H54 (cell line): ENCODE results near the gene FGR.

ENCODE experiments used
- DNase-seq: peaks from one replicate; pipeline ENCODE4 v3.0.0; 2011; ENCODE audit warnings: low spot score, mixed read lengths; ENCODE audit not compliant: insufficient read length
- FAIRE-seq: peaks from 3 replicates; lab custom pipeline; 2011; peaks lifted over from hg19 to GRCh38; lab: Jason Lieb, UNC
- POLR2A ChIP-seq: IDR thresholded peaks from 2 replicates; pipeline ENCODE4 v1.6.1; 2011; ENCODE audit warnings: low read depth, mild to moderate bottlenecking, low read length

The FGR gene

DNA sequence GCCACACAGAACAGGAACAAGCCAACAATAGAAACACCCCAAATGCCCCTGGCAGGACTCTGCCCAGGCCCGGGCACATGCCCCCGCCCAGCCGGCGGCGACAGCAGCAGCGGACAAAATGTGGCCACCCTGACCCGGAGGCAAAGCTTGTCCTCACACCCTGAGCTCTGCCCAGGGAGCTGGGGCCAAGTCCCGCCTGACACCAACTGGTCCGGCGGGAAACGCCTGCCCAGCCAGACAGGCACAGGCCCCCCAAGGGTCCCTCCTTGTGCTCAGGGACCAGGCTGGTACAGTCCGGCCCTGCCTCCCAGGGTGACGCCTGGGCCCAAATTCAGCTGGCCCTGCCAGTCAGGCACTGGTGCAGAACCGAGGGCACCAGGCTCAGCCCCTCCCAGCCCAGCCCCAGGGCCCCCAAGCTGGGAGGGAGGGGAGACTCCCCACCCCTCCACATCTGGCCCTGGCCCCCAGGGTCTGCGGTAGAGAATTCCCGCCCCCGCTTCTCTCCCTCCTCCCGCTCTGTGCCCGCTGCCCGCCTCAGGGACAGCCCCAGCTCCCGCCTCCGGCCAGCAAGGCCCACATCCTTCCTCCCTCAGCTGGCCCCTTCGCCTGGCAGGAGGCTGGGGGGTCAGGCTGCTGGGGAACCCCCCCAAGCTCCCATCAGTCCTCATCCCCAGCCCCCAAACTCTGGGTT, 33.1 kb downstream of the FGR start:
- no peak for FAIRE-seq
- TF ChIP-seq POLR2A = no peak
- peak; percentile 45 for DNase-seq

GRCh38 chr1:27601321-27601770, 33.6 kb downstream of the FGR start:
- DNase-seq = no peak
- FAIRE-seq = no peak
- TF ChIP-seq POLR2A = no peak

GRCh38 chr1:27600498-27601175, 34.3 kb downstream of the FGR start:
- no peak for TF ChIP-seq POLR2A
- DNase-seq (no peak), FAIRE-seq (no peak)

DNA sequence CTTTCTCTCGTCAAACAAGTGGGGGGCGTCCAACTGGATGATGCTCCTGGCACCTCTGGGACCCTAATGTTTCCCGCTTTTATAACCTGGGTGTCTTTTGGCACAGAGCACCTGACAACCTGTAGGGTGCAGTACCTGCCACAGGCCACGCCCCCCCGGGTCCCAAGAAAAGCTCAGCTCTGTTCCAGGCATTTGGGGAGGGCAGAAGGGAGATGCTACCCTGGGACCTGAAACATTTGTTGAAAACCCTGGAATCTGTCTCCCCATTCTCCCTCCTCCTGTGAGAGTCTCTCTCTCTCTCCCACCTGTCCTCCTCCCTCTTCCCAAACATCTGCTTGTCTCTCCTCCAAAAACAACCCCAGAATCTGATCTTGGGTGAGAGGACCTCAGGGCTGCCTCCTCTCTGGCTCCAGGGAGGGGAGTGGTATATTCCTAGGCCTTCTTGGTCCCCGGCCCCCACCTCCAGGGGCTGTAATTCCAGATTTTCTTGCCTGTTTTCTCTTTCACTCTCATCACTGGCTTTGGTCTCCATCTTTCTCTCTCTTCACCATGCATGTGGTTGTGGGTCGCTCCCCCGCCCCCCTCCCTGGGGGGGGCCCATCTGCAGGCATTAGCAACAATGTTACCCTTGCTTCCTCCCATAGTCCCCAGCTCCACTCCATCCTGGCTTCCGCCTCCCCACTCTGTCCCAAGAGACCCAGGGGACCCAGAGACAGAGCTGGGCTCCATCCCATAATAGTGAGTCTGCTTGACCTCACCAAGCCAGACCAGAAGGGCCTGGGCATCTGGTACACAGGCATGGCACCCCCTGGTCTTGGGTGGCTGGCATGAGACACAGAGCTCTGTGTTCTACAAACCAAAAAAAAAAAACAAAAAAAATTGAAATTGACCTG, 35.1 kb downstream of the FGR start:
- no peak for FAIRE-seq
- no peak for DNase-seq
- TF ChIP-seq POLR2A = no peak

- TF ChIP-seq POLR2A = no peak
- FAIRE-seq = no peak
- peak; percentile 76 for DNase-seq
Observed at GRCh38 chr1:27598902-27599528, 36.0 kb downstream of the FGR start.

- no peak for DNase-seq
Observed at GRCh38 chr1:27598295-27598687, 36.7 kb downstream of the FGR start.

GRCh38 chr1:27597516-27598294, 37.3 kb downstream of the FGR start:
- no peak for TF ChIP-seq POLR2A
- DNase-seq (no peak), FAIRE-seq (no peak)

More at GRCh38 chr1:27598295-27598687, 36.7 kb downstream of the FGR start:
- no peak for TF ChIP-seq POLR2A
- no peak for FAIRE-seq

- no peak for TF ChIP-seq POLR2A
- no peak for FAIRE-seq
- no peak for DNase-seq
Observed at GRCh38 chr1:27596986-27597385, 38.0 kb downstream of the FGR start.

- no peak for TF ChIP-seq POLR2A
- DNase-seq = no peak
- no peak for FAIRE-seq
Observed at GRCh38 chr1:27596261-27596660, 38.7 kb downstream of the FGR start.

- TF ChIP-seq POLR2A = no peak
- FAIRE-seq = no peak
Observed at GRCh38 chr1:27595597-27595996, 39.4 kb downstream of the FGR start.

DNA sequence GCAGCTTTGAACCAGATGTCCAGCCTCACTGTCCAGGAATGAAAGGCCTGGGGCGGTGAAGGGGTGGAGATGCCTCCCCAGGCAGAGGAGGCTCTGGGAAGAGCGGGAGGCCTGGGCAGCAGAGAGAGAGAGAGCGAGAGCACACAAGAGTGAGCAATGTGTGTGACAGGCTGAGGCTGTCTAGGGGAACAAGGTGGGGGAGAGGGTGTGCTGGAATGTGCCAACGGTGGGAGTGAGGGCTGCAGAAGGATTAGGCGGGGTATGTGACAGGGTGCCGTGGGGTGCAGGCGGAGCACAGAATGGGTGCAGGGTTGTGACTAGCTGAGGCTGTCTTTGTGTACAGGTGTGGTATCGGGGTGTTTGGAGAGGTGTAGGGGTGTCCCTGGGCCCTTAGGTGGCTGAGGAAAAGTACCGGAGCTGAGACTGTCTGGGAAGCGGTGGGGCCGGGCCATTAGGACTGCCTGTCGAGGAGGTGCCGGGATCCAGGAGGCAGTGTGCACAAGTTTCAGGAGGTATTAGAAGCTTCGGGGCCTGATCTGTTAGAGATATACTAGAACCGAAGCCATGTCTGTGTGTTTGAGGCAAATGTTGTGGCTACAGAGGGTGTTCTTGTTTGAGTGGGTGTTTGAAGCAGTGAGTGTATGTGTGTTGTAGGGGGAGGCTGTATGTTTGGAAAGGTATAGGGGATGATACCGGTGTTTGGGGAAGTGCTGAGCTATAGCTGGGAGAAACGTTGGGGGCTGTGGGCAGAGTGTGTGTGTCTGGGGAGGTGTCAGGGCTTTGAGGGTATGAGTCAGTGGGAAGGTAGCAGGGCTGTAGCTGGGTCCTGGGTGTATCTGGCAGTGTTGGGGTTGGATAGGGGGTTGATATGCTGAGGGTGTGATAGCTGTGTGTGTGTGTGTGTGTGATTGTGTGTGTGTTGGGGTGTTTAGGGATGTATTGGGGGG, 40.1 kb downstream of the FGR start:
- DNase-seq = no peak
- no peak for TF ChIP-seq POLR2A
- no peak for FAIRE-seq

More at GRCh38 chr1:27595597-27595996, 39.4 kb downstream of the FGR start:
- no peak for DNase-seq
